ENCODE results near the gene TP53I13. TPM values are rescaled to one million over a fixed set of nuclear protein-coding genes. Genes with fewer than 3 reads are reported as not detected.

Gene TP53I13
- total and polyA plus RNA-seq, 2 of the 13 experiments (the other 11 are each of a cell fraction or from before 2014, with no cell fraction given), result 16.9 to 25.7 TPM

DNA sequence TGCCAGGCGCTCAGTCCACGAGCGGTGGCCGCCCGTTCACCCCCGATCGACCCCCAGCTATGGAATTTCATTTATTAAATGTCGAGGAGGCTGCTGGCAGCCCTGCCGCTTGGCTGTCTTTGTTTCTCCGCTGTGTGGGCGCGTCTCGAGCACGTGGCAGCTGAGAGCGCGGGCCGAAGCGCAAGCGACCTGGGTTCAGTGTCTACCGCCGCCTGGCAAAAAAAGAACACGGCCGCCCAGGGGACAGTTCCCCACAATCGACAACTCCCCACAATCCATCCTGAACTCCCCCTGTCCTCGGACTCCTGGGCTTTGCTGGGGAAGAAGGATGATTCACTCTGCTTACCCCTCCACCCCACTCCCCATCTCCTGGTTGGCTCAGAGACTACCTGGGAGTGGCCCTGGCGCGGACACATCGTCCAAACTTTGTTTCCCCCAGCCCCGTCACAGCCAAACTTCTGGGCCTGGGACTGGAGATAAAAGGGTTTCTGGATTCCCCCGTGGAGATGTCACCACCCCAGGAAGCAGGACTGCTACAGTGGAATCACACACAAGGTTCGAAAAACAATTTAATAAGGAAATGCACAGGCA lies 22.7 kb downstream of the TP53I13 start (continued):
- TF ChIP-seq TBL1XR1 (IDR thresholded peaks at IDR 0.05; ENCODE audit: borderline replicate concordance, low read length, partially characterized antibody) (no peak), KDM2A (CRISPR knock-in tag; IDR thresholded peaks at IDR 0.05; ENCODE audit: borderline replicate concordance, low read depth) (no peak), NFYC (CRISPR knock-in tag; IDR thresholded peaks at IDR 0.05) (no peak), ZNF7 (CRISPR knock-in tag; IDR thresholded peaks at IDR 0.05) (no peak), KDM1A (CRISPR knock-in tag; IDR thresholded peaks at IDR 0.05) (no peak), NFKBIZ (CRISPR knock-in tag; IDR thresholded peaks at IDR 0.05) (no peak), GTF2F1 (IDR thresholded peaks at IDR 0.05; ENCODE audit: low read length) (no peak), TOE1 (CRISPR knock-in tag; IDR thresholded peaks at IDR 0.05) (no peak), MLLT10 (CRISPR knock-in tag; IDR thresholded peaks at IDR 0.05) (no peak), ELF3 (CRISPR knock-in tag; IDR thresholded peaks at IDR 0.05) (no peak), REPIN1 (CRISPR knock-in tag; IDR thresholded peaks at IDR 0.05; ENCODE audit: borderline replicate concordance, low read depth) (0 out of 2 replicates have a peak, but pooled peaks have one; percentile 6)
- TF ChIP-seq, protein P1, sequence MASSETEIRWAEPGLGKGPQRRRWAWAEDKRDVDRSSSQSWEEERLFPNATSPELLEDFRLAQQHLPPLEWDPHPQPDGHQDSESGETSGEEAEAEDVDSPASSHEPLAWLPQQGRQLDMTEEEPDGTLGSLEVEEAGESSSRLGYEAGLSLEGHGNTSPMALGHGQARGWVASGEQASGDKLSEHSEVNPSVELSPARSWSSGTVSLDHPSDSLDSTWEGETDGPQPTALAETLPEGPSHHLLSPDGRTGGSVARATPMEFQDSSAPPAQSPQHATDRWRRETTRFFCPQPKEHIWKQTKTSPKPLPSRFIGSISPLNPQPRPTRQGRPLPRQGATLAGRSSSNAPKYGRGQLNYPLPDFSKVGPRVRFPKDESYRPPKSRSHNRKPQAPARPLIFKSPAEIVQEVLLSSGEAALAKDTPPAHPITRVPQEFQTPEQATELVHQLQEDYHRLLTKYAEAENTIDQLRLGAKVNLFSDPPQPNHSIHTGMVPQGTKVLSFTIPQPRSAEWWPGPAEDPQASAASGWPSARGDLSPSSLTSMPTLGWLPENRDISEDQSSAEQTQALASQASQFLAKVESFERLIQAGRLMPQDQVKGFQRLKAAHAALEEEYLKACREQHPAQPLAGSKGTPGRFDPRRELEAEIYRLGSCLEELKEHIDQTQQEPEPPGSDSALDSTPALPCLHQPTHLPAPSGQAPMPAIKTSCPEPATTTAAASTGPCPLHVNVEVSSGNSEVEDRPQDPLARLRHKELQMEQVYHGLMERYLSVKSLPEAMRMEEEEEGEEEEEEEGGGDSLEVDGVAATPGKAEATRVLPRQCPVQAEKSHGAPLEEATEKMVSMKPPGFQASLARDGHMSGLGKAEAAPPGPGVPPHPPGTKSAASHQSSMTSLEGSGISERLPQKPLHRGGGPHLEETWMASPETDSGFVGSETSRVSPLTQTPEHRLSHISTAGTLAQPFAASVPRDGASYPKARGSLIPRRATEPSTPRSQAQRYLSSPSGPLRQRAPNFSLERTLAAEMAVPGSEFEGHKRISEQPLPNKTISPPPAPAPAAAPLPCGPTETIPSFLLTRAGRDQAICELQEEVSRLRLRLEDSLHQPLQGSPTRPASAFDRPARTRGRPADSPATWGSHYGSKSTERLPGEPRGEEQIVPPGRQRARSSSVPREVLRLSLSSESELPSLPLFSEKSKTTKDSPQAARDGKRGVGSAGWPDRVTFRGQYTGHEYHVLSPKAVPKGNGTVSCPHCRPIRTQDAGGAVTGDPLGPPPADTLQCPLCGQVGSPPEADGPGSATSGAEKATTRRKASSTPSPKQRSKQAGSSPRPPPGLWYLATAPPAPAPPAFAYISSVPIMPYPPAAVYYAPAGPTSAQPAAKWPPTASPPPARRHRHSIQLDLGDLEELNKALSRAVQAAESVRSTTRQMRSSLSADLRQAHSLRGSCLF (CRISPR knock-in tag; IDR thresholded peaks at IDR 0.05; ENCODE audit: borderline replicate concordance), result no peak
- TF ChIP-seq, protein P2, sequence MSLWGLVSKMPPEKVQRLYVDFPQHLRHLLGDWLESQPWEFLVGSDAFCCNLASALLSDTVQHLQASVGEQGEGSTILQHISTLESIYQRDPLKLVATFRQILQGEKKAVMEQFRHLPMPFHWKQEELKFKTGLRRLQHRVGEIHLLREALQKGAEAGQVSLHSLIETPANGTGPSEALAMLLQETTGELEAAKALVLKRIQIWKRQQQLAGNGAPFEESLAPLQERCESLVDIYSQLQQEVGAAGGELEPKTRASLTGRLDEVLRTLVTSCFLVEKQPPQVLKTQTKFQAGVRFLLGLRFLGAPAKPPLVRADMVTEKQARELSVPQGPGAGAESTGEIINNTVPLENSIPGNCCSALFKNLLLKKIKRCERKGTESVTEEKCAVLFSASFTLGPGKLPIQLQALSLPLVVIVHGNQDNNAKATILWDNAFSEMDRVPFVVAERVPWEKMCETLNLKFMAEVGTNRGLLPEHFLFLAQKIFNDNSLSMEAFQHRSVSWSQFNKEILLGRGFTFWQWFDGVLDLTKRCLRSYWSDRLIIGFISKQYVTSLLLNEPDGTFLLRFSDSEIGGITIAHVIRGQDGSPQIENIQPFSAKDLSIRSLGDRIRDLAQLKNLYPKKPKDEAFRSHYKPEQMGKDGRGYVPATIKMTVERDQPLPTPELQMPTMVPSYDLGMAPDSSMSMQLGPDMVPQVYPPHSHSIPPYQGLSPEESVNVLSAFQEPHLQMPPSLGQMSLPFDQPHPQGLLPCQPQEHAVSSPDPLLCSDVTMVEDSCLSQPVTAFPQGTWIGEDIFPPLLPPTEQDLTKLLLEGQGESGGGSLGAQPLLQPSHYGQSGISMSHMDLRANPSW (CRISPR knock-in tag; IDR thresholded peaks at IDR 0.05; ENCODE audit: borderline replicate concordance), result 0 out of 2 replicates have a peak, but pooled peaks have one; percentile 16
- TF ChIP-seq, protein P3, sequence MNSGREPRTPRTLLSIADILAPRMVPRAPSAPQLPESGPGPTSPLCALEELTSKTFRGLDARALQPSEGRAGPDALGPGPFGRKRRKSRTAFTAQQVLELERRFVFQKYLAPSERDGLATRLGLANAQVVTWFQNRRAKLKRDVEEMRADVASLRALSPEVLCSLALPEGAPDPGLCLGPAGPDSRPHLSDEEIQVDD (CRISPR knock-in tag; IDR thresholded peaks at IDR 0.05; ENCODE audit: borderline replicate concordance), result no peak
- TF ChIP-seq, protein P4, sequence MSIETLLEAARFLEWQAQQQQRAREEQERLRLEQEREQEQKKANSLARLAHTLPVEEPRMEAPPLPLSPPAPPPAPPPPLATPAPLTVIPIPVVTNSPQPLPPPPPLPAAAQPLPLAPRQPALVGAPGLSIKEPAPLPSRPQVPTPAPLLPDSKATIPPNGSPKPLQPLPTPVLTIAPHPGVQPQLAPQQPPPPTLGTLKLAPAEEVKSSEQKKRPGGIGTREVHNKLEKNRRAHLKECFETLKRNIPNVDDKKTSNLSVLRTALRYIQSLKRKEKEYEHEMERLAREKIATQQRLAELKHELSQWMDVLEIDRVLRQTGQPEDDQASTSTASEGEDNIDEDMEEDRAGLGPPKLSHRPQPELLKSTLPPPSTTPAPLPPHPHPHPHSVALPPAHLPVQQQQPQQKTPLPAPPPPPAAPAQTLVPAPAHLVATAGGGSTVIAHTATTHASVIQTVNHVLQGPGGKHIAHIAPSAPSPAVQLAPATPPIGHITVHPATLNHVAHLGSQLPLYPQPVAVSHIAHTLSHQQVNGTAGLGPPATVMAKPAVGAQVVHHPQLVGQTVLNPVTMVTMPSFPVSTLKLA (IDR thresholded peaks at IDR 0.05), result peak; percentile 61
- TF ChIP-seq, protein P5, sequence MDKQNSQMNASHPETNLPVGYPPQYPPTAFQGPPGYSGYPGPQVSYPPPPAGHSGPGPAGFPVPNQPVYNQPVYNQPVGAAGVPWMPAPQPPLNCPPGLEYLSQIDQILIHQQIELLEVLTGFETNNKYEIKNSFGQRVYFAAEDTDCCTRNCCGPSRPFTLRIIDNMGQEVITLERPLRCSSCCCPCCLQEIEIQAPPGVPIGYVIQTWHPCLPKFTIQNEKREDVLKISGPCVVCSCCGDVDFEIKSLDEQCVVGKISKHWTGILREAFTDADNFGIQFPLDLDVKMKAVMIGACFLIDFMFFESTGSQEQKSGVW (CRISPR knock-in tag; IDR thresholded peaks at IDR 0.05; ENCODE audit: borderline replicate concordance), result no peak

Measured in HepG2 (cell line).